SK-N-SH (cell line): ENCODE measurements around the gene TMEM44. TPM values are rescaled to one million over a fixed set of nuclear protein-coding genes. Genes with fewer than 3 reads are reported as not detected.

Experiments
- CTCF ChIA-PET: fragments of 300-600, 350-600 bp; formaldehyde crosslinking; extraction: SDS; loops from one replicate; lab custom pipeline; 2021; lab: Yijun Ruan, JAX
- POLR2A ChIA-PET: fragments of 350-600 bp; sonication (Branson Sonifier 250); formaldehyde crosslinking; extraction: SDS; loops from one replicate; lab custom pipeline; 2020; ENCODE audit warnings: antibody characterized with exemption, inconsistent platforms; lab: Yijun Ruan, JAX
- DNase-seq: peaks from one replicate; pipeline ENCODE4 v3.0.0; 2012
- H2AFZ ChIP-seq: fragments of 200-600 bp; sonication (generic); 2 replicates; pipeline ENCODE4 v1.8.1; 2016; ENCODE audit warnings: antibody characterized with exemption, mild to moderate bottlenecking, low read depth
- H3F3A ChIP-seq: fragments of 200-600 bp; sonication (generic); replicated peaks from 2 replicates; pipeline ENCODE3; 2016; ENCODE audit warnings: antibody characterized with exemption, mild to moderate bottlenecking; ENCODE audit not compliant: insufficient read depth
- H3K27ac ChIP-seq, 2 experiments: fragments of 200-500 bp in 1 of 2; fragments of 200-600 bp in 1 of 2; sonication (Bioruptor generic) in 1 of 2; sonication (generic), shearing (Covaris generic) in 1 of 2; 2 replicates each; pipeline versions ENCODE4 v1.5.1 to v1.6.1; 2014 to 2016; ENCODE audit warnings: low read depth in 2 of 2, inconsistent platforms in 1 of 2, low read length in 1 of 2, mild to moderate bottlenecking in 1 of 2, mixed read lengths in 1 of 2
- H3K27me3 ChIP-seq: fragments of 200-600 bp; sonication (generic), shearing (Covaris generic); 2 replicates; pipeline ENCODE4 v1.6.1; 2016; ENCODE audit warnings: mixed run types; ENCODE audit not compliant: insufficient read depth
- H3K36me3 ChIP-seq, 2 experiments: fragments of 200-500 bp in 1 of 2; fragments of 200-600 bp in 1 of 2; sonication (Bioruptor generic) in 1 of 2; sonication (generic) in 1 of 2; replicated peaks in 1 of 2; 2 replicates each; pipeline versions ENCODE3 to v1.5.1; 2014 to 2016; ENCODE audit warnings: low read length in 1 of 2, mild to moderate bottlenecking in 1 of 2; ENCODE audit not compliant: insufficient read depth in 2 of 2, control insufficient read depth in 1 of 2
- H3K4me1 ChIP-seq, 2 experiments: fragments of 200-500 bp in 1 of 2; fragments of 200-600 bp in 1 of 2; sonication (Bioruptor generic) in 1 of 2; sonication (generic), shearing (Covaris generic) in 1 of 2; 2 replicates each; pipeline versions ENCODE4 v1.5.1 to v1.6.1; 2014 to 2016; ENCODE audit warnings: low read depth in 1 of 2, low read length in 1 of 2, mixed run types in 1 of 2; ENCODE audit not compliant: insufficient read depth in 2 of 2, control insufficient read depth in 1 of 2
- H3K4me2 ChIP-seq: fragments of 200-600 bp; sonication (generic), shearing (Covaris generic); 2 replicates; pipeline ENCODE4 v1.6.1; 2017; ENCODE audit warnings: mixed run types
- H3K4me3 ChIP-seq, 2 experiments: fragments of 200-500 bp in 1 of 2; fragments of 200-600 bp in 1 of 2; sonication (Bioruptor generic) in 1 of 2; sonication (generic), shearing (Covaris generic) in 1 of 2; 2 replicates each; pipeline versions ENCODE4 v1.5.1 to v1.8.1; 2014 to 2016; ENCODE audit warnings: low read depth in 2 of 2, inconsistent platforms in 1 of 2, low read length in 1 of 2, mild to moderate bottlenecking in 1 of 2, mixed read lengths in 1 of 2, moderate library complexity in 1 of 2
- H3K79me2 ChIP-seq: fragments of 200-600 bp; sonication (generic); 2 replicates; pipeline ENCODE4 v1.8.1; 2017; ENCODE audit warnings: mild to moderate bottlenecking; ENCODE audit not compliant: insufficient read depth
- H3K9ac ChIP-seq: fragments of 200-600 bp; sonication (generic); 2 replicates; pipeline ENCODE4 v1.6.1; 2017; ENCODE audit warnings: mixed run types
- H3K9me2 ChIP-seq: fragments of 200-600 bp; sonication (generic); 2 replicates; pipeline ENCODE4 v1.6.1; 2017; ENCODE audit warnings: mixed run types
- H3K9me3 ChIP-seq: fragments of 200-600 bp; sonication (generic); 2 replicates; pipeline ENCODE4 v1.6.1; 2017; ENCODE audit warnings: mixed run types, mild to moderate bottlenecking, moderate library complexity
- H4K20me1 ChIP-seq: fragments of 200-600 bp; sonication (generic); 2 replicates; pipeline ENCODE4 v1.6.1; 2017; ENCODE audit warnings: mild to moderate bottlenecking, mixed run types; ENCODE audit not compliant: insufficient read depth
- EZH2phosphoT487 ChIP-seq: fragments of 200-600 bp; sonication (generic); IDR thresholded peaks from 2 replicates; pipeline ENCODE4 v1.6.1; 2017; ENCODE audit warnings: low read depth, mixed run types, mild to moderate bottlenecking, antibody characterized with exemption, moderate library complexity, borderline replicate concordance
- FOSL2 ChIP-seq: IDR thresholded peaks from 2 replicates; pipeline ENCODE4 v1.4.0; 2012; ENCODE audit warnings: low read depth, mild to moderate bottlenecking, moderate library complexity, borderline replicate concordance
- JUND ChIP-seq: IDR thresholded peaks from 2 replicates; pipeline ENCODE4 v1.4.0; 2012
- NFIC ChIP-seq: IDR thresholded peaks from 2 replicates; pipeline ENCODE4 v1.4.0; 2012; ENCODE audit warnings: borderline replicate concordance
- NRF1 ChIP-seq: IDR thresholded peaks from 2 replicates; pipeline ENCODE4 v1.6.1; 2012; ENCODE audit warnings: low read depth, mild to moderate bottlenecking, low read length
- RCOR1 ChIP-seq: fragments of 150-350 bp; IDR thresholded peaks from 2 replicates; pipeline ENCODE4 v1.6.1; 2017; ENCODE audit warnings: antibody characterized with exemption, low read length
- SIN3A ChIP-seq: IDR thresholded peaks from 2 replicates; pipeline ENCODE4 v1.6.1; 2012; ENCODE audit warnings: low read depth, mild to moderate bottlenecking, low read length, moderate library complexity, borderline replicate concordance
- SMC3 ChIP-seq: IDR thresholded peaks from 2 replicates; pipeline ENCODE4 v1.6.1; 2012; ENCODE audit warnings: low read depth, low read length, improper control_type of control experiment
- TCF12 ChIP-seq: IDR thresholded peaks from 2 replicates; pipeline ENCODE4 v1.4.0; 2012
- WGBS: methylation state at CpG from one replicate; pipeline ENCODE4 v1.1.6; 2017; ENCODE audit warnings: low lambda C conversion rate; 5-methylcytosine and 5-hydroxymethylcytosine counted together
- polyA plus RNA-seq, 3 experiments: library from polyadenylated mRNA; depleted of rRNA; stranded (reverse); fragments of >200 nt; gene quantifications; 2 replicates each; pipeline ENCODE4 v1.2.3, GENCODE V29; 2012
- TF ChIP-seq, protein P1 (sequence below): fragments of 150-350 bp; IDR thresholded peaks from 2 replicates; pipeline ENCODE4 v1.6.1; 2017; ENCODE audit warnings: antibody characterized with exemption, low read length, low read depth, borderline replicate concordance
- TF ChIP-seq, protein P2 (sequence below): IDR thresholded peaks from 2 replicates; pipeline ENCODE4 v1.4.0; 2012; ENCODE audit warnings: low read depth, borderline replicate concordance

TMEM44 gene
- polyA plus RNA-seq, 1 of the 3 experiments (the other 2 are of a cell fraction): 22.6 TPM

DNA sequence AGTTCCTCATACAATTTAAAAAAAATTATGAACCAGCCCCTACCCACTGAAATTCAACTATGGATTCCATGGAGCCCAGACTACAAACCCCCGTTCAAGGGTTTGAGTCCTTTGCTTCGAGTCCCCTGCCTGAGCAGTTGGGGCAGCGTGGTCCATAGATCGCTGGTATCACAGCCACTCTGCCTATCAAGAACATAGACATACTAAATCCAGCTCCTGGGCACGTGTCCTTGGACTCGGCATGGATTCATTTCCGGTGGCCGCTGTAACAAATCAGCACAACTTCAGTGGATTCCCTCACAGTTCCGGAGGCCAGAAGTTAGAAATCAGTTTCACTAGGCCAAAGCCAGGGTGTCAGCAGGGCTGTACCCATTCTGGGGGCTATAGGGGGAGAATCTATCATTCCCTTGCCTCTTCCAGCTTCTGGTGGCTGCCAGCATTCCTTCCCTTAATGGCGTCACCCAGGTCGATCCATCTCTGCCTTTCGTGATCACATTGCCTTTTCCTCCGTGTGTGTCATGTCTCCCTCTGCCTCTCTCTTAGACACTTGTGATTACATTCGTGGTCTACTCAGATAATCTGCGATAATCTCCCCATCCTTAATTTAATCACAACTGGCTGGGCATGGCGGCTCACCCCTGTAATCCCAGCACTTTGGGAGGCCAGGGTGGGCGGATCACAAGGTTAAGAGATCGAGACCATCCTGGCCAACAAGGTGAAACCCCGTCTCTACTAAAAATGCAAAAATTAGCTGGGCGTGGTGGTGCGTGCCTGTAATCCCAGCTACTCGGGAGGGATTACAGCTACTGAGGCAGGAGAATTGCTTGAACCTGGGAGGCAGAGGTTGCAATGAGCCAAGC, 4.6 kb upstream of the TMEM44 start:
- Histone ChIP-seq H3K79me2 (peaks cover 8% of the 10 kb centered on the region), H3K4me1 (peaks cover 0 to 8% of the 10 kb centered on the region in 2 experiments; a peak in 2 of 4 replicates), H4K20me1 (no peaks in the 10 kb centered on the region), H2AFZ (no peak overlapping the region), H3K9me3 (no peaks in the 10 kb centered on the region), H3K9me2 (no peaks in the 10 kb centered on the region), H3F3A (peaks cover 39% of the 10 kb centered on the region)
- no peak for TF ChIP-seq NFIC
- no peak for TF ChIP-seq RCOR1
- TF ChIP-seq, all 33 proteins: peak for 0
- Histone ChIP-seq H3K27ac (no peak overlapping the region), H3K36me3 (peaks cover 16 to 17% of the 10 kb centered on the region in 2 experiments), H3K27me3 (no peaks in the 10 kb centered on the region), H3K4me2 (no peak overlapping the region), H3K4me3 (no peak overlapping the region), H3K9ac (no peak overlapping the region)
- POLR2A ChIA-PET: no interaction called here
- CTCF ChIA-PET: interaction anchor here (1.2 to 1.8 kb wide), 2 partner anchors 11 to 45 kb away, joined by 3 to 7 read pairs; no protein-coding TSS in a partner anchor
- WGBS: 91% methylated on average over 19 of the region's 22 CpGs
- no peak for DNase-seq

DNA sequence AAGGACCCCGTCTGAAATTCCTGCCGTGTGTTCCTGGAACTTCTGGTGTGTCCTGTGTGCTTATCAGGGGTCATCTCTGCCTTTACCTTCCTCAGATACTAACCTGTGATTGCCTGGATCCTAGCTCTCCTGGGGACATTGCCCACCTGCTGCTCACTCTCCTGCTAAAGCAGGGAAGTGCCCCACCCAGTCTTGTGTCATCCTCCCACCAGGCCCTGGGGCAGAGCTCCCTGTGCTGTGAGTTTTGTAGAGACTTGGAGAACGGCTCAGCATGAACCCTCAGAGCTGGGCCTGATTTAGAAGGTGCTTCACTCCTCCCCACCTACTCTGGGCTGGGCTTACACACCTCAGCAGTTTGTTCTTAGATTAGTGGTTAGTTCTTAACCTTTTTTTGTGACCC, 3.8 kb upstream of the TMEM44 start:
- Histone ChIP-seq H3K4me3 (no peak overlapping the region), H4K20me1 (no peaks in the 10 kb centered on the region), H3K27me3 (no peaks in the 10 kb centered on the region), H3F3A (peaks cover 39% of the 10 kb centered on the region), H3K9ac (no peak overlapping the region), H3K9me2 (no peaks in the 10 kb centered on the region), H3K4me1 (peaks cover 6 to 8% of the 10 kb centered on the region in 2 experiments; a peak in 2 of 4 replicates), H3K36me3 (peaks cover 11% of the 10 kb centered on the region in 2 experiments), H3K9me3 (no peaks in the 10 kb centered on the region), H3K4me2 (no peak overlapping the region), H2AFZ (no peak overlapping the region), H3K27ac (no peak overlapping the region), H3K79me2 (peaks cover 15% of the 10 kb centered on the region)
- 97% methylated on average over 3 of the region's 3 CpGs for WGBS
- ChIA-PET POLR2A (no interaction called here), CTCF (interaction anchor here (1.8 kb wide), 1 partner anchor 46 kb away, joined by 7 read pairs; no protein-coding TSS in a partner anchor)
- no peak for TF ChIP-seq FOSL2
- no peak for TF ChIP-seq TCF12
- TF ChIP-seq, protein P1, sequence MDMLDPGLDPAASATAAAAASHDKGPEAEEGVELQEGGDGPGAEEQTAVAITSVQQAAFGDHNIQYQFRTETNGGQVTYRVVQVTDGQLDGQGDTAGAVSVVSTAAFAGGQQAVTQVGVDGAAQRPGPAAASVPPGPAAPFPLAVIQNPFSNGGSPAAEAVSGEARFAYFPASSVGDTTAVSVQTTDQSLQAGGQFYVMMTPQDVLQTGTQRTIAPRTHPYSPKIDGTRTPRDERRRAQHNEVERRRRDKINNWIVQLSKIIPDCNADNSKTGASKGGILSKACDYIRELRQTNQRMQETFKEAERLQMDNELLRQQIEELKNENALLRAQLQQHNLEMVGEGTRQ: no peak
- no peak for TF ChIP-seq SMC3
- TF ChIP-seq EZH2phosphoT487: no peak
- TF ChIP-seq NRF1: no peak
- TF ChIP-seq, protein P2, sequence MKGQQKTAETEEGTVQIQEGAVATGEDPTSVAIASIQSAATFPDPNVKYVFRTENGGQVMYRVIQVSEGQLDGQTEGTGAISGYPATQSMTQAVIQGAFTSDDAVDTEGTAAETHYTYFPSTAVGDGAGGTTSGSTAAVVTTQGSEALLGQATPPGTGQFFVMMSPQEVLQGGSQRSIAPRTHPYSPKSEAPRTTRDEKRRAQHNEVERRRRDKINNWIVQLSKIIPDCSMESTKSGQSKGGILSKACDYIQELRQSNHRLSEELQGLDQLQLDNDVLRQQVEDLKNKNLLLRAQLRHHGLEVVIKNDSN: no peak
- no peak for TF ChIP-seq SIN3A
- no peak for TF ChIP-seq JUND
- no peak for DNase-seq
